ENCODE measurements around the gene AGT.

- TF ChIP-seq CTCF (conservative IDR thresholded peaks at IDR 0.05; ENCODE audit: low read depth in 2 of 2) (no peak), ZNF331 (CRISPR knock-in tag; IDR thresholded peaks at IDR 0.05; ENCODE audit: low read depth) (no peak), EZH2 (IDR thresholded peaks at IDR 0.05; ENCODE audit: low read depth, unreplicated experiment) (no peak), JUNB (IDR thresholded peaks at IDR 0.05; ENCODE audit: unreplicated experiment) (no peak), POLR2AphosphoS5 (IDR thresholded peaks at IDR 0.05; ENCODE audit: low read depth) (no peak), EZH2phosphoT487 (IDR thresholded peaks at IDR 0.05; ENCODE audit: unreplicated experiment) (no peak), ETS1 (IDR thresholded peaks at IDR 0.05) (no peak), STAT1 (IDR thresholded peaks at IDR 0.05; ENCODE audit: unreplicated experiment) (no peak), ZNF114 (CRISPR knock-in tag; IDR thresholded peaks at IDR 0.05) (no peak)
- TF ChIP-seq, protein P1, sequence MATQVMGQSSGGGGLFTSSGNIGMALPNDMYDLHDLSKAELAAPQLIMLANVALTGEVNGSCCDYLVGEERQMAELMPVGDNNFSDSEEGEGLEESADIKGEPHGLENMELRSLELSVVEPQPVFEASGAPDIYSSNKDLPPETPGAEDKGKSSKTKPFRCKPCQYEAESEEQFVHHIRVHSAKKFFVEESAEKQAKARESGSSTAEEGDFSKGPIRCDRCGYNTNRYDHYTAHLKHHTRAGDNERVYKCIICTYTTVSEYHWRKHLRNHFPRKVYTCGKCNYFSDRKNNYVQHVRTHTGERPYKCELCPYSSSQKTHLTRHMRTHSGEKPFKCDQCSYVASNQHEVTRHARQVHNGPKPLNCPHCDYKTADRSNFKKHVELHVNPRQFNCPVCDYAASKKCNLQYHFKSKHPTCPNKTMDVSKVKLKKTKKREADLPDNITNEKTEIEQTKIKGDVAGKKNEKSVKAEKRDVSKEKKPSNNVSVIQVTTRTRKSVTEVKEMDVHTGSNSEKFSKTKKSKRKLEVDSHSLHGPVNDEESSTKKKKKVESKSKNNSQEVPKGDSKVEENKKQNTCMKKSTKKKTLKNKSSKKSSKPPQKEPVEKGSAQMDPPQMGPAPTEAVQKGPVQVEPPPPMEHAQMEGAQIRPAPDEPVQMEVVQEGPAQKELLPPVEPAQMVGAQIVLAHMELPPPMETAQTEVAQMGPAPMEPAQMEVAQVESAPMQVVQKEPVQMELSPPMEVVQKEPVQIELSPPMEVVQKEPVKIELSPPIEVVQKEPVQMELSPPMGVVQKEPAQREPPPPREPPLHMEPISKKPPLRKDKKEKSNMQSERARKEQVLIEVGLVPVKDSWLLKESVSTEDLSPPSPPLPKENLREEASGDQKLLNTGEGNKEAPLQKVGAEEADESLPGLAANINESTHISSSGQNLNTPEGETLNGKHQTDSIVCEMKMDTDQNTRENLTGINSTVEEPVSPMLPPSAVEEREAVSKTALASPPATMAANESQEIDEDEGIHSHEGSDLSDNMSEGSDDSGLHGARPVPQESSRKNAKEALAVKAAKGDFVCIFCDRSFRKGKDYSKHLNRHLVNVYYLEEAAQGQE (IDR thresholded peaks at IDR 0.05; ENCODE audit: unreplicated experiment), result no peak
Observed at GRCh38 chr1:230682274-230682673, 31.6 kb downstream of the AGT start.
